RKO (cell line): Measurements from ENCODE around the gene MRFAP1.
A peak's percentile ranks its signal among the peaks of the same experiment; 100 is the strongest.
"Not testable (repeated sequence)": the region's sequence is repeated elsewhere in the genome, so short reads cannot be mapped to it uniquely, and the experiment has no call there.

Source experiments
- DNase-seq: peaks from one replicate; pipeline ENCODE4 v3.0.0-alpha.2; 2016; ENCODE audit warnings: low spot score

Gene MRFAP1

DNA sequence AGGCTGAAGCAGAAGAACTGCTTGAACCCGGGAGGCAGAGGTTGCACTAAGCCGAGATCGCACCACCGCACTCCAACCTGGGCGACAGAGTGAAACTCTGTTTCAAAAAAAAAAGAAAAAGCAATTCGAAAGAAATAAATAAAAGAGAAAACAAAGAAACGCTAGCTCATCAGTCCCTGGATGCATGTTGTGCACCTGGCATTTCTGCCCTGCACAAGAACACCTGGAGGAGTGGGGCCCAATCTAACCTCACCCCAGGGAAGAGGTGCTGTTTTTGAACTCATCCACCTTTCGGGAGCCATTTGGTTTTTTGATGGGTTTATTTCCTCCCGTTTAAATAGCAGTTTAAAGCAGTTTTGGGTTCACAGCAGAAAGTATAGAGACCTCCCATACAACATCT is 5.7 kb upstream of the MRFAP1 start:
- DNase-seq = no peak

DNA sequence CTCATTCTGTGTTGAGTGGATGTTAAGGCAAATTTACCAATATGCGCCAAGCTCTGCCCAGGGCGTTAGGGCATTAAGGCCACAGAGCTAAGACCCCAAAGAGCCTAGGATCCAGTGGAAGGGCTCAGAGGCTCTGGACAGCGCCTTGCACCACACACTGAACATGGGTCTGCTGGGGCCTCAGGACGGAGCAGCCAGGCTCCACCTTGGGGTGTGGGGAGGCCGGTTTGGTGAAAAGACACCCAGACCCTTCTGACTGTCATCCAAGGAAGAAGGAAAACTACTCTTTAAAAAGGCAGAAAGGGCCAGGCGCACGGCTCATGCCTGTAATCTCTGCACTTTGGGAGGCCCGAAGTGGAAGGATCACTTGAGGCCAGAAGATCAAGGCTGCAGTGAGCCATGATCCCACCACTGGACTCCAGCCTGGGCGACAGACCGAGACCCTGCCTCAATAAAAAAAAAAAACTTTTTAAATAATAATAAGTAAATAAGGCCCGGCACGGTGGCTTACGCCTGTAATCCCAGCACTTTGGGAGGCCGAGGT is 1.3 kb upstream of the MRFAP1 start:
- DNase-seq = no peak

DNA sequence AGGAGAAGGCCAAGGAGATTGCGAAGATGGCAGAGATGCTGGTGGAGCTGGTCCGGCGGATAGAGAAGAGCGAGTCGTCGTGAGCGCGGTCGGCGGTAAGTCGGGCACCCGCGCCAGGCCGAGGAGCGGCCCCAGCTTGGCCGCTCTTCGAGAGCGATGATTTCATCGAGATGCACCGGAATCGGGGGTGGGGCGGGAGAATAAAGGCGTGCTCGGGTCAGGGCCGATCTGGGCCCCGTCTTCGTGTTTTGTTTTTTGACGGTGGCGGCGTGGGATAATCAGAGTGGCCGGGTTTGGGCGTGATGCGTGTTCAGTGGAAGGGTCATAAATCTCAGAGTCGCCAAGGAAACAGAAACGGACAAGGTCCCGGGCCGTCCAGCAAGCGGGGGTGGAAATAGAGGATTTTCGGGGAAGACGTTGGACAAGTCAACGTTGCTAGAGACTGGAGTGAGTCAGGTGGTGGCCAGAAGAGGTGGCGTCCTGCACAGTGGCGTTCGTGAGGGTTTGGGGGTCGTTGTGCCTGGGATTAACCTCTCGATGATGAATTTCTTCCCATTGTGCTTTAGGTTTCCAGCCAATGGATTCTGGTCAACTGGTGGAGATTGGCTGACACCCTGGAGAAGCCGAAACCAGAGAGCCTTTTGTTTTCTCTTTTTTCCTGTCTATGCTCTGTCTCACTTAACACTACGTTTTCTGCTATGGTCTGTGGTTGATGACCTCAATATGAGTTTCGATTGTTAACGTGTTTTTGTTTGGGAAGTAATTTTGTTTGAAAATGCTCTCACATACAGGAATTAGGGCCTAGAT is 882 bp downstream of the MRFAP1 start:
- peak; percentile 66 for DNase-seq

DNA sequence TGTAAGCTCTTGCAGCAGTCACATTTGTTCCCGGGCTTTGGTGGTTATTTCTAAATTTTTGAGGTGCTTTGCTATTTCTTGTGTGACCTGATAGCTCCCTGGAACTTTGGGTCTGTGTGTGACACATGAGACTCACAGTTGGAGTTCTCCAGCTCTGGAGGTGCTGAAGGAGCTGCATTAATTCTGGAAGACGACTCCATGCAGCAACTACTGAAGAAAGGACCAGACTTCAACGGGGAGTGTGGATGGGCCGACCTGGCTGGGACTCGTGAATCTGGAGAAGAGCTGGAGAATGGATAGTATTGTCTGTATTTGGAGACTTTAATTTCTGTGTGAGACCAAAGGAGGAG is 1.5 kb downstream of the MRFAP1 start:
- no peak for DNase-seq

DNA sequence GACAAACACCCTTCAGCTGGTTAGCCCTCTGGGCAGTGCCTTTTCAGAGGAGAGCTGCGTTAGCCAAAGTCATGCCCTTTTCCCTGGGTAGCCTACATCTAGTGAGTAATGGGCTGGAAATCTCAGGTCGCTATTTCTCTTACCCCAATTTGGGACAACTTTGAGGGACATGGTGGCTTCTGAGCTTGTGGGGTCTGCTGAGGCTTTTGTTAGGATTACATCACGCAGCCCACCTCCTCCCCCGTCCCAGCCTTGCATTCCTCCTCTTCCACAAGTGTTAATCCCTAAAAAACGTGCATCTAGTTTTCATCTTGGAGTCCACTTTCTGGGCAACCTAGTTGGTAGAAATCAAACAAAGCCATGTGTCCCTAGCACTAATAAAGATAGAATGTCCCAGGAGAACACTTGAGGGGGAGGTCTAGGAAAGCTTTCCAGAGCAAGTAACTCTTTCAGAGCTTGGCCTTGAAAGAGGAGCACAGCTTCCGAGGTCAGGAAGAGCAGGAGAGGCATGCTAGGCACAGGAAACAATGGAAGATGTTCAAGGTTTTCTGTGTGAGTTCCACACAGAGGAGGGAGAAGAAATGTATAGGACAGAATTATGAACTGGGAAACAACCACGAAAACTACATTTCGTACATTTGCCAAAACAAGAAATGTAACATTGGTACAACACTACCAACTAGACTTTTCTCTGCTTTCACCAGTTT is 2.8 kb downstream of the MRFAP1 start:
- DNase-seq = no peak

DNA sequence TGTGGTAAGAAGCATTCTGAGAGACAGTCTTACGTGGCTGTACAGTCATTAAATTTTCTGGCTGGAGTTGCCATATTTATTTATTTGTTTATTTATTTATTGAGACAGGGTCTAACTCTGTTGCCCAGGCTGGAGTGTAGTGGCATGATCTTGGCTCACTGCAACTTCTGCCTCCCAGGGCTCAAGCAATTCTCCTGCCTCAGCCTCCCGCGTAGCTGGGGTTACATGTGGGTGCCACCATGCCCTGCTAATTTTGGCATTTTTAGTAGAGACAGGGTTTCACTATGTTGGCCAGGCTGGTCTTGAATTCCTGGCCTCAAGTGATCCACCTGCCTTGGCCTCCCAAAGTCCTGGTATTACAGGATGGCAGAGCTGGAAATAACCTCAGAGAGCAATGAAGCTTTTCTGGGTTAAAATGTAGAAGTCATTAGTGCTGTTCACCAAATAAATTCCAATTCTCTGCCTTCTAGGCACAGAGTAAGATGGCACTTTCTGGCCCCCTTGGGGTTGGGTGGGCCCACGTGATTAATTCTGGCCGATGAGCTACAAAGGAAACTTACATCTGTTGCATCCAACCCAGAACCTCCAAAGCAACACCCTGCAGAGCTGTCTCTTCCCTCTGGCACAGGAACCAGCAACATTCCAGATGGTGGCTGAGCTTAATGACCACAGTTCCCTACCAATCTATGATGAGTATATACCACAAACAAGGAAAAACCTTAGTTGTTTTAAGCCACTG is 4.5 kb downstream of the MRFAP1 start:
- DNase-seq = no peak

DNA sequence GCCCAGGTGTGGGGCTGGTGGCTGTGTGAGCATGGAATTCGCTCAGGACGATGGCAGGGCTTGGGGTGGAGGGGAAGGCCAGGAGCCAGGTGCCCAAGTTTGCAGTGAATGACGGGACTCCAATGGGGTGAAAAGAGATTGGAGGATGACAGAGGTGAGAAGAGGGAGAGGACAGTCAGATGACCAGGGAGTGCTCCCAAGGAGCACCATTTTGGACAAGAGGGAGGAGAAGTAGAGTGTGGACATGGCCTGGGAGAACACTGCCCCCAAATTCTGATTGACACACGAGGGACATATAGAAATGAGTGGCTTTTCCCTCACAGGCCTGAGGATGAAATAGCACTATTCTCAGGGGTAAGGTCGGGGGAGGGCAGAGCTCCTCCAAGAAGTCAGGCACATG is 6.7 kb downstream of the MRFAP1 start:
- DNase-seq = no peak

DNA sequence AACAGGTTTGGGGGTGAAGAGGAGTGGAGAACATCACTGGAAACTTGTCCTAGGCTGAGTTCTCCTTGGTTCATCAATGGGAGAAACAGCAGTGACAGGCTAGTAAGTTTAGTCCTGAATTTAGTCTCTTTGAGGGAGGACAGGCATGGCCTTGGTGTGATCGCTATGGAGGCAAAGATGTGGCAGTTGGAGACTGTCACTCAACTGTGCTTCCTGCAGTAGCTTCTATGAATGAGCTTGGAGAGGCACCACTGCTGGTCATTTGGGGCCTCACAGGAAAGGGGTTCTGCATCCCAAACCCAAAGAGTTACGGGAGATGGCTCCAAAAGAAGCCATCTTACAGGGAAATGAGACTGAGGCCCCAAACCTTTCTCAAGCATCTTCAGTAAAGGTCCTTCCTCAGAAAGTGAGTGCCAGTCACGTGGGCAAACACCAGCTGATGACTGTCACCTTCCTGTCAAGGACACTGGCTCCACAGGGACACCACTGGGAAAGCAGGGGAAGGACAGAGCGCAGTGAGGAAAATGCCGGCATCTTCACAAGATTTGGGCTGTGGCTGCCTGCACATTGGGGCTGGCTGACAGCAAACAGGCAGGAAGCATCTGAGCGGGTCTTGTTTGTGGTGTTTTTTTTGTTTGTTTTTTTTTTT is 7.2 kb downstream of the MRFAP1 start:
- DNase-seq = no peak

DNA sequence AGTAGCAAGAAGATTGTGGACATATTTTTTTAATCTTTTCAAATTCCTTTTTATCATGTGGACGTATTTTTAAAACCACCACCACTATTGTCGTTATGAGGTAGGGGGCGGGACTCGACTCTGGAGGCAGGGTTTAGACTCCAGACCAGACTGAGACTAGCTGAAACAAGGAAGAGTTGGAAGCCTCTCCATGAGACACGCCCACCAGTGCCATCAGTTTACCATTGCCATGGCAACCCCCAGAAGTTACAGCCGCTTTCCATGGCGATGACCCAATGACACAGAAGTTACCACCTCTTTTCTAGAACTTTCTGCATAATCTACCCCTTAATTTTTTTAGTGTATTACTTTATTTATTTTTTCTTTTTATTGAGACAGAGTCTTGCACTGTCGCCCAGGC is 8.7 kb downstream of the MRFAP1 start:
- no peak for DNase-seq

DNA sequence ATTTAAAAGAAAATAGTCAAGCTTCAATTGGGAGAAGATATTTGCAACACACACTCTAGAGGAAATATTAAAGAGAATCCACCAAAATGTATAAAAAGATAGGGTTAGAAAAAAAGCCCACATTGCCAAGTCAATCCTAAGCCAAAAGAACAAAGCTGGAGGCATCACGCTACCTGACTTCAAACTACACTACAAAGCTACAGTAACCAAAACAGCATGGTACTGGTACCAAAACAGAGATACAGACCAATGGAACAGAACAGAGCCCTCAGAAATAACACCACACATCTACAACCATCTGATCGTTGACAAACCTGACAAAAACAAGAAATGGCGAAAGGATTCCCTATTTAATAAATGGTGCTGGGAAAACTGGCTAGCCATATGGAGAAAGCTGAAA is 13.7 kb downstream of the MRFAP1 start:
- not testable (repeated sequence) for DNase-seq

DNA sequence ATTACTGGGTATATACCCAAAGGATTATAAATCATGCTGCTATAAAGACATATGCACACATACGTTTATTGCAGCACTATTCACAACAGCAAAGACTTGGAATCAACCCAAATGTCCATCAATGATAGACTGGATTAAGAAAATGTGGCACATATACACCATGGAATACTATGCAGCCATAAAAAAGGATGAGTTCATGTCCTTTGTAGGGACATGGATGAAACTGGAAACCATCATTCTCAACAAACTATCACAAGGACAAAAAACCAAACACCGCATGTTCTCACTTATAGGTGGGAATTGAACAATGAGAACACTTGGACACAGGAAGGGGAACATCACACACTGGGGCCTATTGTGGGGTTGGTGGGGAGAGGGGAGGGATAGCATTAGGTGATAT is 14.8 kb downstream of the MRFAP1 start:
- not testable (repeated sequence) for DNase-seq

DNA sequence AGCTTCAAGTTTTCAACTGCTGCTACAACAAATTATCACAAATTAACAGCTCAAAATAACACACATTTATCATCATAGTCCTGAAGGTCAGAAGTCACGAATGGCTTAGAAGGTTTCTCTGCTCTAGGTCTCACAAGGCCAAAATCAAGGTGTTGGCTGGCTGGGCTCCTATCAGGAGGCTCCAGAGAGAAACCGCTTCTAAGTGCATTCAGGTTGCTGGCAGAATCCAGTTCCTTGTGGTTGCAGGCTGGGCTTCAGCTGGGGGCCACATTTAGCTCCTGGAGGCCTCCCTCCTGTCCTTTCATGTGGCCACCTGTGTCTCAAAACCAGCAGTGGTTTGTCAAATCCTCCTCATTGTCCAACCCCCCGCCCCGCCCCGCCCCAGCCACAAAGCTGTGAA is 15.4 kb downstream of the MRFAP1 start:
- DNase-seq = no peak

DNA sequence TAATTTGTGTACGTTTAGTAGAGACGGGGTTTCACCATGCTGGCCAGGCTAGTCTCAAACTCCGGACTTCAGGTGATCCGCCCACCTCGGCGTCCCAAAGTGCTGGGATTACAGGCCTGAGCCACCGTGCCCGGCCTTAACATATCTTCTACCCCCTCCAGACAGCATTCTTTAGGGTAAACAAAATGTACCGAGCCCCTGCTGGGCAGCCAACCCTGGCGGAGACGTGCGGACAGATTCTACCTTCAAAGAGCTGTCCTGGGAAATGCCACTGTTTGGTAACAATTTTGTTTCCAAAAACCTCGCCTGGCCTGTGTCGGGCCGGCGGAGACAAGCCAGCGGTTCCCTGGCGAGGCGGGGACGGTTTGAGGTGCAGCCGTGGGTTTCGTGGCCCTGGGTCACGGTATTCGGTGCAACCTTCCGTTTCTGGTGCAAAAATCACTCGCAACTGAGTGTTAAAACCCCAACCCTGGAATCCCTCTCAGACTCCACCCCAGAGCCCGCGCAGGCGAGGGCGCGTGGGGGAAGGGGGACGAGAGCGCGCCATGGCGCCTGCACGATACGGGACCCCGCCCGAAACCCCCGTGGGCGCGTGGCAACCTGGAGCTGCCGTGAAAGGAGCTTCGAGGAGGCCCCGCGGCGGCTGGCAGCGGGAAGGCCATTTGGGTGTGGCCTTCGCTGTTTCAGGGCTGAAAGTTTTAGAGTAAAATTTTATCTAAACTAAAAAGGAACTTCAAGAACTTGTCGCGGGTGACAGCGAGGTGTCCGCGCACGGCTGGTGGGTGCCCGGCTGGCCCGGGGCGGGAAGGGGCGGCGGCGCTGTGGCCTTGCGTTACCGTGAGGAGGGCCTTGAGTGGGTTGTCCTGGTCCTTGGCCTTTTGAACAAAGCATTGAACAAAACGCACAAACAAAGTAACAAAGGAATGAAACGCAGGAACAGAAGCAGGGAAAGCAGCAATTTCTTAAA is 17.0 kb downstream of the MRFAP1 start:
- DNase-seq = no peak

DNA sequence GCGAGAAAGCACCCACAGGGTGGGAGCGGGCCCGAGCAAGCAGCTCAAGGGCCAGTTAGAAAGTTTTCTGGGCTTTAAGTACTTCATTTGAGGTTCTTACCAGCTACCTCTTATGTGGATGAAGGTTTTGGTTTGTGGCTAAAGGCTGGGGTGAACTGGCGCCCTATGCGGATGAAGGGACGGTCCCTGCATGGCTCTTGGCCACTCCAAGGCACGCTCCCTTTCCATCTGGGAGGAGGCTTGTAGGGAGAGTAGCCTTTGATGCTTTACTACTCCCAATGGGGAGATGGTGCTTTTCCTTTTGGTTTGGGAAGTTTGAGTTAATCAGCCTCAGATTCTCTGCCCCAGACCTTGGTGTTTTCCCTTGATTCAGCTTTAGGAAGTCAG is 17.7 kb downstream of the MRFAP1 start:
- DNase-seq = no peak

DNA sequence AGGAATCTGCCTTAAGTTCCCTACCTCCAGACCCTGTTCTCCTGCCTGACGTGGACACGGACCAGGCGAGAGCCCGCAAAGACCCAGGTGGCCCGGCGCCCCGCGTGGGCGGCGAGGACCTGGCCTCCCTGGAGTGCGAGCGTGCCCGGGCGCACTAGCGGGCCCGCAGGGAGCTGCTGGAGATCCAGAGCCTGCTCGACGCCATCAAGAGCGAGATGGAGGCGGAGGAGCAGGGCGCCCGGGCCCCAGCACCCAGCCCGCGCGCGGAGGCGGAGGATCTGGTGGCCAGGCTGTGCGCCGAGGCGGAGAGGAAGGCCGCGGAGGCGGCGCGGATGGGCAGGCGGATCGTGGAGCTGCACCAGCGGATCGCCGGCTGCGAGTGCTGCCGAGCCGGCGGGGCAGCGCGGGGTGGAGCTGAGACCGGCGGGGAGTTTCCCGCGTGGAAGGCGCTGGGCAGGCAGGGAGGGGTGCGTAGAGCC is 18.2 kb downstream of the MRFAP1 start:
- DNase-seq = no peak

DNA sequence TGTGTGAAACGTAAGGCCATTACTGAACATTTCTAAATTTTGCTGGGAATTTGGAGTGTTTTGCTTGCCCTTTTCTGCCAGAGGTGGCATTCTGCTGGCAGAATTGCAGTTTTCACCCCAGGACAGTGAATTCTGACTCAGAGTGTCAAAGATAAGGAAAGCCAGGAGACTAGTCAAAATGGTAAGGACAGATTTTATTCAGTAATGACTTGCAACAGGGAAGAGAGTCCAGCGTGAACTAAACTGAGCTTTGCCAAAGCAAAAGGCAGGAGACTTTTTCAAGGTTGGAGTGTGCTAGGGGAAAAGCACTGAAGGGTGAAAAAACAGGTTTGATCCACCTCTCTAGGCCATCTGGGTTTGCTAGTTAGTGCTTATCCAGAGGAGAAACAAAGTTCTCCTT is 19.4 kb downstream of the MRFAP1 start:
- no peak for DNase-seq

DNA sequence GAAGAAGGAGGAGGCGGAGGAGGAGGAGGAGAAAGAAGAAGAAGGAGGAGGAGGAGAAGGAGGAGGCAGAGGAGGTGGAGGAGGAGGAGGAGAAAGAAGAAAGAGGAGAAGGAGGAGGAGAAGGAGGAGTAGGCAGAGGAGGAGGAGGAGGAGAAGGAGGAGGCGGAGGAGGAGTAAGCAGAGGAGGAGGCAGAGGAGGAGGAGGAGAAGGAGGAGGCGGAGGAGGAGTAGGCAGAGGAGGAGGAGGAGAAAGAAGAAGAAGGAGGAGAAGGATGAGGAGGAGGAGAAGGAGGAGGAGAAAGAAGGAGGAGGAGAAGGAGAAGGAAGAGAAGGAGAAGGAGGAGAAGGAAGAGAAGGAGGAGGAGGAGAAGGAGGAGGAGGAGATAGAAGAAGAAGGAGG is 19.9 kb downstream of the MRFAP1 start:
- no peak for DNase-seq

DNA sequence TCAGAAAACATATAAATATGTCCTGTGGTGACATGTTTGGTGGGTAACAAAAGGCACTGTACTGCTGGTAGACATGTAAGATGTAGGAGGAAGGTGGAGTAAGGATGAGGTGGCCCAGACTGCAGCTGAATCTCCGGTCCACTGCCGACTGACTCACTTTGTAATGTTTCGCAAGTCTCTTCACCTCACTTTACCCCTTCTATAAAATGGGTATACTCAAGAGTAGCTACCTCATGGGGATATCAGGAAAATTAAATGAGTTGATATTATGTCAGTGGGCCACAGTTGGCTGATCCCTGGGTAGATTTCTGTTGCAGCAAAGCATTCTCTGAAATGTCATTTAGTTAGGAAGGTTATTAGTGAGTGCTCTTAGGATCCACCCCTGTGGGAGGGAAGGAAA is 22.1 kb downstream of the MRFAP1 start:
- DNase-seq = peak; percentile 48

DNA sequence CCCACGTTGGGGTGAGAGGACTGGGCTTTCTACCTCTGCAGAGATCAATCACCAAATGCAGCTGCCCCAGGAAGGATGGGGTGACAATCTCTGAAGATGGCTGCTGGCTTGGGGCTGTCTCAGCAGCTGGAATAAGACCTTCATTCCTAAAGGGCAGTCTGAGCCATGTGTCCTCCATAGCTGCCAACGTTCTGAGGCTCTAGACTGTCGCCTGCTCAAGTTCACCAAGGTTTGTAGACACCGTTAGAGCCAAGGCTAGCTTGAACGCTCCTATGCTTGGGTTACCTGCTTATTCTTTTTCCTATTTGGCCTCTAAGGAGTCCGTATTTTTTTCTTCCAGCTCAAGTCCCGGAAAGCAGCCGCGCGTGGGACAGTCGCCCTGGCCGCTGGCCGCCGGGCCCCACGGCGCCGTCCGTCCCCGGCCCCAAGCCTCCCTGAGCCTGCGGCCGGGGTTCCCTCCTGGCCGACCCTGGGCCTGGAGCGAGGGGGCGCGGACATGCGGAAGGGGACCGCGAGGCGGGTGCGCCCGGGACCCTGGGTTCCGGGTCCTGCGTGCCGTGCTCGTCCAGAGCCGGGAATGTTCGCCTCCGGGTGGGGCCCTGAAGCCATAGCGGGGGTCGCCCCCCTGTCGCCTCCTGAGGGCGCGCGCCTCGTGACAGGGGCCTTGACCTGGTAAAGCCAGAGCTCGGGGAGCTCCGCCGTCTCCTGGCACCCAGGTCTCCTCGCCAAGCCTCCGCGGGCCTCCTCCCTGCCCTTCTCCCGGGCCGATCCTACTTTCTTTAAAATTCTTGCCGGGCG is 23.3 kb downstream of the MRFAP1 start:
- no peak for DNase-seq

DNA sequence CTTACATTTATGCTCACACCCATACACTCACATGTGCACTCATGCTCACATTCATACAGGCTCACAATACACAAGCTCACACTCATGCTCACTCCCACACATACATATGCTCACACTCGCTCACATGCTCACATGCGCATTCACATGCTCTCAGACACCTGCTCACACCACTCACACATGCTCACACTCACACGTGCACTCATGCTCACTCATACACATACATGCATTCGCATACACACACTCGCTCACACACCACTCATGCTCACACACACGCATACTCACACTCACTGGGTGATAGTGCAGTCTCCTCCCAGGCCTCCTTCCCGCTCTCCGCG is 24.8 kb downstream of the MRFAP1 start:
- DNase-seq = no peak
